CD8-positive, alpha-beta memory T cell (primary cell): Measurements from ENCODE around the gene DLG3. TPM values are rescaled to one million over a fixed set of nuclear protein-coding genes. Genes with fewer than 3 reads are reported as not detected.

Experiments used
- CTCF ChIA-PET: fragments of 350-600 bp; sonication (Branson Sonifier 250); formaldehyde crosslinking; loops from one replicate; lab custom pipeline; 2021; ENCODE audit warnings: antibody characterized with exemption; lab: Charles Lee
- POLR2A ChIA-PET: fragments of 350-600 bp; sonication (Branson Sonifier 250); formaldehyde crosslinking; loops from one replicate; lab custom pipeline; 2021; ENCODE audit warnings: antibody characterized with exemption; lab: Charles Lee
- DNase-seq, 5 donors: peaks; one replicate each; pipeline versions ENCODE4 v3.0.0 to v3.0.0-alpha.2; 2020 to 2022; ENCODE audit warnings: mixed read lengths in 1 of 5
- H3K27ac ChIP-seq: one replicate; pipeline ENCODE4 v1.7.0; 2013; ENCODE audit warnings: low read depth, mild to moderate bottlenecking, low read length, moderate library complexity
- H3K27me3 ChIP-seq: 2 replicates; pipeline ENCODE4 v1.7.0; 2013; ENCODE audit warnings: low read length, mild to moderate bottlenecking; ENCODE audit not compliant: insufficient read depth, poor library complexity, severe bottlenecking
- H3K36me3 ChIP-seq: 2 replicates; pipeline ENCODE4 v1.7.0; 2013; ENCODE audit warnings: mild to moderate bottlenecking, low read length, moderate library complexity; ENCODE audit not compliant: insufficient read depth
- H3K4me1 ChIP-seq: 2 replicates; pipeline ENCODE4 v1.7.0; 2013; ENCODE audit warnings: mild to moderate bottlenecking, low read length, moderate library complexity; ENCODE audit not compliant: insufficient read depth
- H3K4me3 ChIP-seq: 2 replicates; pipeline ENCODE4 v1.7.0; 2013; ENCODE audit warnings: mild to moderate bottlenecking, low read length
- H3K9me3 ChIP-seq: 2 replicates; pipeline ENCODE4 v1.7.0; 2013; ENCODE audit warnings: mild to moderate bottlenecking, low read length
- H3K27ac Mint-ChIP-seq, 8 donors: one replicate each; pipeline ENCODE4 v1.8.0; 2020 to 2021; ENCODE audit warnings: mixed read lengths in 8 of 8, mild to moderate bottlenecking in 6 of 8, inconsistent platforms in 3 of 8, moderate library complexity in 3 of 8
- H3K27me3 Mint-ChIP-seq, 2 donors: one replicate each; pipeline ENCODE4 v1.8.0; 2020 to 2021; ENCODE audit warnings: mixed read lengths in 2 of 2, mild to moderate bottlenecking in 1 of 2, moderate library complexity in 1 of 2
- H3K36me3 Mint-ChIP-seq, 3 donors: one replicate each; pipeline ENCODE4 v1.8.0; 2020 to 2021; ENCODE audit warnings: mixed read lengths in 3 of 3, inconsistent platforms in 1 of 3, mild to moderate bottlenecking in 1 of 3
- H3K4me1 Mint-ChIP-seq, 3 donors: one replicate each; pipeline ENCODE4 v1.8.0; 2020 to 2021; ENCODE audit warnings: mixed read lengths in 3 of 3, inconsistent platforms in 1 of 3, mild to moderate bottlenecking in 1 of 3
- H3K4me3 Mint-ChIP-seq, 7 donors: one replicate each; pipeline ENCODE4 v1.8.0; 2020 to 2021; ENCODE audit warnings: mixed read lengths in 7 of 7, mild to moderate bottlenecking in 6 of 7, moderate library complexity in 4 of 7, inconsistent platforms in 2 of 7
- H3K9me3 Mint-ChIP-seq, 5 donors: one replicate each; pipeline ENCODE4 v1.8.0; 2020 to 2022; ENCODE audit warnings: mixed read lengths in 5 of 5, mild to moderate bottlenecking in 3 of 5, moderate library complexity in 2 of 5, inconsistent platforms in 1 of 5
- polyA plus RNA-seq: library from polyadenylated mRNA; unstranded; fragments of 300-500 nt; fragmentation: Illumina TruSeq; gene quantifications from one replicate; pipeline ENCODE4 v1.2.3, GENCODE V29; 2021
- total RNA-seq, 2 experiments: library from RNA; stranded (reverse); gene quantifications; one replicate each; pipeline ENCODE4 v1.2.3, GENCODE V29; 2021

The DLG3 gene
- total and polyA plus RNA-seq, 3 experiments from 2014 or later: 13.5 to 30.4 (median 28.1) TPM

GRCh38 chrX:70433848-70434351, 10.7 kb upstream of the DLG3 start:
- H3K36me3 Mint-ChIP-seq: peaks cover 0 to 5% (median 0%) of the 10 kb centered on the region in 3 donors
- peaks cover 0 to 11% of the 10 kb centered on the region in 2 donors for H3K27me3 Mint-ChIP-seq
- Histone ChIP-seq H3K4me3 (peak overlapping the region; percentile 70), H3K36me3 (no peaks in the 10 kb centered on the region), H3K9me3 (no peaks in the 10 kb centered on the region), H3K27me3 (no peaks in the 10 kb centered on the region), H3K27ac (peak overlapping the region; percentile 79), H3K4me1 (peaks cover 4% of the 10 kb centered on the region)
- POLR2A ChIA-PET: interaction anchor here (0.5 to 1.8 kb wide), 4 partner anchors 18 to 300 kb away, joined by 3 to 10 read pairs (median 4); partner anchors contain the start of gene IGBP1
- peaks cover 14 to 32% (median 15%) of the 10 kb centered on the region in 3 donors for H3K4me1 Mint-ChIP-seq
- CTCF ChIA-PET: interaction anchor here (0.9 to 3.7 kb wide), 10 partner anchors 9 to 301 kb away, joined by 3 to 26 read pairs (median 6); partner anchors contain the start of genes DLG3 and IGBP1
- DNase-seq: peak; percentile 67 to 83 (median 72)
- peak overlapping the region; percentile 88 to 97 (median 96) for H3K27ac Mint-ChIP-seq
- peak overlapping the region; percentile 90 to 99 (median 92) for H3K4me3 Mint-ChIP-seq
- no peaks in the 10 kb centered on the region for H3K9me3 Mint-ChIP-seq

- CTCF ChIA-PET: interaction anchor here (1.1 to 3.7 kb wide), 8 partner anchors 8 to 301 kb away, joined by 3 to 26 read pairs (median 8); partner anchors contain the start of genes DLG3 and IGBP1
- Mint-ChIP-seq H3K4me3 (peak overlapping the region; percentile 90 to 99 (median 92)), H3K27ac (peak overlapping the region; percentile 88 to 97 (median 96)), H3K9me3 (no peaks in the 10 kb centered on the region), H3K27me3 (peaks cover 2 to 14% of the 10 kb centered on the region in 2 donors), H3K4me1 (peaks cover 19 to 37% (median 20%) of the 10 kb centered on the region in 3 donors), H3K36me3 (peaks cover 0 to 5% (median 0%) of the 10 kb centered on the region in 3 donors)
- Histone ChIP-seq H3K9me3 (no peaks in the 10 kb centered on the region), H3K27me3 (no peaks in the 10 kb centered on the region), H3K4me3 (peak overlapping the region; percentile 70), H3K36me3 (no peaks in the 10 kb centered on the region), H3K4me1 (peaks cover 4% of the 10 kb centered on the region), H3K27ac (peak overlapping the region; percentile 79)
- peak in 4 of 5 donors; percentile 26 to 69 (median 59) for DNase-seq
- POLR2A ChIA-PET: interaction anchor here (0.8 to 1.8 kb wide), 3 partner anchors 10 to 301 kb away, joined by 4 to 10 read pairs (median 8); partner anchors contain the start of genes DLG3 and IGBP1
Measured at GRCh38 chrX:70434352-70434866, 10.2 kb upstream of the DLG3 start.

GRCh38 chrX:70434914-70435586, 9.6 kb upstream of the DLG3 start:
- Histone ChIP-seq H3K4me1 (peaks cover 4% of the 10 kb centered on the region), H3K4me3 (peak overlapping the region; percentile 70), H3K27ac (peak overlapping the region; percentile 79), H3K27me3 (no peaks in the 10 kb centered on the region), H3K9me3 (no peaks in the 10 kb centered on the region), H3K36me3 (no peaks in the 10 kb centered on the region)
- Mint-ChIP-seq H3K27ac (peak overlapping the region; percentile 80 to 95 (median 86)), H3K4me1 (peaks cover 20 to 38% (median 21%) of the 10 kb centered on the region in 3 donors), H3K9me3 (no peaks in the 10 kb centered on the region), H3K36me3 (peaks cover 0 to 5% (median 0%) of the 10 kb centered on the region in 3 donors), H3K4me3 (peak overlapping the region; percentile 82 to 97 (median 91)), H3K27me3 (peaks cover 3 to 16% of the 10 kb centered on the region in 2 donors)
- DNase-seq: peak in 2 of 5 donors; percentile 12 to 63
- ChIA-PET CTCF (interaction anchor here (0.6 to 3.7 kb wide), 6 partner anchors 8 to 302 kb away, joined by 3 to 26 read pairs (median 8); partner anchors contain the start of genes DLG3 and IGBP1), POLR2A (interaction anchor here (1.8 kb wide), 2 partner anchors 10 to 17 kb away, joined by 8 to 10 read pairs; partner anchors contain the start of gene DLG3)

GRCh38 chrX:70436343-70436742, 8.3 kb upstream of the DLG3 start:
- no peak for DNase-seq
- Mint-ChIP-seq H3K9me3 (no peaks in the 10 kb centered on the region), H3K36me3 (peaks cover 0 to 5% (median 0%) of the 10 kb centered on the region in 3 donors), H3K27me3 (peaks cover 3 to 18% of the 10 kb centered on the region in 2 donors), H3K27ac (peak overlapping the region in 5 of 8 donors; percentile 42 to 86 (median 67)), H3K4me3 (peak overlapping the region in 1 of 7 donors; percentile 76), H3K4me1 (peaks cover 20 to 38% (median 21%) of the 10 kb centered on the region in 3 donors)
- ChIA-PET POLR2A (interaction anchor here (1.8 kb wide), 1 partner anchor 8 kb away, joined by 8 read pairs; the partner anchor contains the start of gene DLG3), CTCF (interaction anchor here (3.6 kb wide), 1 partner anchor 15 kb away, joined by 26 read pairs; no protein-coding TSS in a partner anchor)
- H3K4me1 ChIP-seq: peaks cover 4% of the 10 kb centered on the region
- H3K4me3 ChIP-seq: no peak overlapping the region
- no peaks in the 10 kb centered on the region for H3K36me3 ChIP-seq
- no peaks in the 10 kb centered on the region for H3K27me3 ChIP-seq
- H3K9me3 ChIP-seq: no peaks in the 10 kb centered on the region
- H3K27ac ChIP-seq: no peak overlapping the region

GRCh38 chrX:70437011-70437410, 7.6 kb upstream of the DLG3 start:
- POLR2A ChIA-PET: no interaction called here
- Histone ChIP-seq H3K4me1 (peaks cover 4% of the 10 kb centered on the region), H3K27me3 (no peaks in the 10 kb centered on the region), H3K27ac (no peak overlapping the region), H3K4me3 (no peak overlapping the region), H3K36me3 (no peaks in the 10 kb centered on the region), H3K9me3 (no peaks in the 10 kb centered on the region)
- CTCF ChIA-PET: no interaction called here
- Mint-ChIP-seq H3K9me3 (no peaks in the 10 kb centered on the region), H3K27ac (peak overlapping the region in 1 of 8 donors; percentile 86), H3K27me3 (peaks cover 6 to 19% of the 10 kb centered on the region in 2 donors), H3K4me3 (peak overlapping the region in 1 of 7 donors; percentile 76), H3K4me1 (peaks cover 20 to 38% (median 21%) of the 10 kb centered on the region in 3 donors), H3K36me3 (peaks cover 0 to 5% (median 0%) of the 10 kb centered on the region in 3 donors)
- DNase-seq: no peak

GRCh38 chrX:70437921-70438665, 6.5 kb upstream of the DLG3 start:
- ChIA-PET POLR2A (no interaction called here), CTCF (no interaction called here)
- H3K27ac Mint-ChIP-seq: peak overlapping the region in 2 of 8 donors; percentile 2 to 53
- H3K4me3 ChIP-seq: no peak overlapping the region
- H3K27me3 Mint-ChIP-seq: peaks cover 17 to 25% of the 10 kb centered on the region in 2 donors
- peaks cover 0 to 5% (median 0%) of the 10 kb centered on the region in 3 donors for H3K36me3 Mint-ChIP-seq
- H3K9me3 Mint-ChIP-seq: no peaks in the 10 kb centered on the region
- peaks cover 4% of the 10 kb centered on the region for H3K4me1 ChIP-seq
- peaks cover 20 to 36% (median 20%) of the 10 kb centered on the region in 3 donors for H3K4me1 Mint-ChIP-seq
- H3K9me3 ChIP-seq: no peaks in the 10 kb centered on the region
- no peaks in the 10 kb centered on the region for H3K36me3 ChIP-seq
- no peak for DNase-seq
- no peak overlapping the region for H3K27ac ChIP-seq
- H3K4me3 Mint-ChIP-seq: peak overlapping the region in 1 of 7 donors; percentile 49
- no peaks in the 10 kb centered on the region for H3K27me3 ChIP-seq

GRCh38 chrX:70439016-70439415, 5.6 kb upstream of the DLG3 start:
- peaks cover 17 to 27% of the 10 kb centered on the region in 2 donors for H3K27me3 Mint-ChIP-seq
- H3K27ac Mint-ChIP-seq: peak overlapping the region in 2 of 8 donors; percentile 53 to 77
- H3K27ac ChIP-seq: no peak overlapping the region
- ChIA-PET POLR2A (interaction anchor here (0.6 kb wide), 1 partner anchor 927 kb away, joined by 3 read pairs; the partner anchor contains the start of gene TAF1), CTCF (no interaction called here)
- H3K9me3 ChIP-seq: no peaks in the 10 kb centered on the region
- peaks cover 4% of the 10 kb centered on the region for H3K4me1 ChIP-seq
- no peaks in the 10 kb centered on the region for H3K36me3 ChIP-seq
- no peak overlapping the region for H3K4me3 ChIP-seq
- peaks cover 0 to 3% (median 0%) of the 10 kb centered on the region in 3 donors for H3K36me3 Mint-ChIP-seq
- peak overlapping the region in 2 of 7 donors; percentile 43 to 73 for H3K4me3 Mint-ChIP-seq
- peaks cover 13 to 30% (median 18%) of the 10 kb centered on the region in 3 donors for H3K4me1 Mint-ChIP-seq
- no peak for DNase-seq
- H3K27me3 ChIP-seq: no peaks in the 10 kb centered on the region
- H3K9me3 Mint-ChIP-seq: no peaks in the 10 kb centered on the region
